Measurements from ENCODE around the gene PSMD10.
A peak's percentile ranks its signal among the peaks of the same experiment; 100 is the strongest.

Gene PSMD10

DNA sequence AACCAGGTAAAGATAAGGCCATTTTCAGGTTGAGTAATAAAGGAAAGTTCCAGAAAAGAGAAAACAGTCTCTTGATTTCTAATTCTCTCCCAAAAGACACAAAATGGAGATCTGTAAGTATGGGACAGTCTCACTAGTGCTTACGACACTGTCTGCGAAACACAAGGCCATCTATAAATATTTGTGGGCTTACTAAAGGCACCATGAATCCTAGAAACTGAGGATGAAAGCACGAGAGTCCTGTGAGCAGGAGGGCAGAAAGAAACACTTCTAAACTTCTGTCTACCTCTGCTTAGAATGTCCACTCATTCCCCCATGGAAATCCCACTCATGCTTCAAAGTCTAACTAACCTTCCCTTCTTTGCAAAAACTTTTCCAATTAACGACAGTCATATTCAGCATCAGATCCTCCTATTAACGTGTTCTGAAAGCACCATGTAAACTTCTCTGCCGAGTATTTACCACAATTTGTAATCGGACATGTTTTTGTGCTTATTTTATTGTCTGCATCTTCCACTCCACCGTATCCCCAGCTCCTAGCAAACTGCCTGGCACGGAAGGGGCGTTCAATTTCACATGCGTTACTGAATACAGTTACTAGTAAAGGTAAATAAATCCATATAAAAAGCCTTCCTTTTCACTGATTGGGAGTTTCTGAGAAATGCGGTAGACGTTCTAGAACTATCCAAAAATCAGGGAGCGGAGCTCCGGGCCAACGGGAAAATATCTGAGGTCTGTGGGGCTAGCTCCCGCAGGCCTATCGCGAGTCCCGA is 665 bp downstream of the PSMD10 start:
- no peaks in the 10 kb centered on the region for H3K9me2 ChIP-seq (replicated peaks; ENCODE audit: control insufficient read depth, low read length)
- TF ChIP-seq EZH2phosphoT487 (IDR thresholded peaks at IDR 0.05; ENCODE audit: borderline replicate concordance, low read length): no peak
- TF ChIP-seq CTCF (IDR thresholded peaks at IDR 0.05; ENCODE audit: low read depth, low read length, poor library complexity, severe bottlenecking): no peak
- H3K4me1 ChIP-seq (ENCODE audit: control insufficient read depth, low read length): peaks cover 8% of the 10 kb centered on the region; the same call in 1 of the 2 replicates
- H3K27me3 ChIP-seq (ENCODE audit: control insufficient read depth, low read length): no peaks in the 10 kb centered on the region
- H3K36me3 ChIP-seq (ENCODE audit: control insufficient read depth, low read length): peaks cover 20% of the 10 kb centered on the region
- H3K79me2 ChIP-seq (ENCODE audit: control insufficient read depth, low read length): peaks cover 27% of the 10 kb centered on the region
- H3K9me3 ChIP-seq (ENCODE audit: control insufficient read depth, insufficient read depth, low read length): no peaks in the 10 kb centered on the region
- H3F3A ChIP-seq (ENCODE audit: control insufficient read depth, insufficient read depth): no peaks in the 10 kb centered on the region
- H3K4me3 ChIP-seq (ENCODE audit: low read length): peak overlapping the region; percentile 92
- no peaks in the 10 kb centered on the region for H4K20me1 ChIP-seq (ENCODE audit: control insufficient read depth, insufficient read depth, low read depth, low read length)
- peak overlapping the region; percentile 79 for H3K4me2 ChIP-seq (ENCODE audit: low read length)
- peak overlapping the region; percentile 54 for H3K27ac ChIP-seq (ENCODE audit: low read depth, low read length)

GRCh38 chrX:108088511-108088910 is 2.8 kb downstream of the PSMD10 start:
- no peaks in the 10 kb centered on the region for H4K20me1 ChIP-seq (ENCODE audit: control insufficient read depth, insufficient read depth, low read depth, low read length)
- H3K36me3 ChIP-seq (ENCODE audit: control insufficient read depth, low read length): peaks cover 23% of the 10 kb centered on the region
- H3K79me2 ChIP-seq (ENCODE audit: control insufficient read depth, low read length): peaks cover 27% of the 10 kb centered on the region
- no peak for TF ChIP-seq CTCF (IDR thresholded peaks at IDR 0.05; ENCODE audit: low read depth, low read length, poor library complexity, severe bottlenecking)
- no peaks in the 10 kb centered on the region for H3K27me3 ChIP-seq (ENCODE audit: control insufficient read depth, low read length)
- H3K9me3 ChIP-seq (ENCODE audit: control insufficient read depth, insufficient read depth, low read length): no peaks in the 10 kb centered on the region
- H3K27ac ChIP-seq (ENCODE audit: low read depth, low read length): no peak overlapping the region
- H3K9me2 ChIP-seq (replicated peaks; ENCODE audit: control insufficient read depth, low read length): no peaks in the 10 kb centered on the region
- H3K4me3 ChIP-seq (ENCODE audit: low read length): no peak overlapping the region
- H3K4me2 ChIP-seq (ENCODE audit: low read length): no peak overlapping the region
- no peaks in the 10 kb centered on the region for H3F3A ChIP-seq (ENCODE audit: control insufficient read depth, insufficient read depth)
- peaks cover 8% of the 10 kb centered on the region; the same call in 1 of the 2 replicates for H3K4me1 ChIP-seq (ENCODE audit: control insufficient read depth, low read length)

GRCh38 chrX:108087792-108088191 is 3.5 kb downstream of the PSMD10 start:
- H3K27me3 ChIP-seq (ENCODE audit: control insufficient read depth, low read length): no peaks in the 10 kb centered on the region
- H3K79me2 ChIP-seq (ENCODE audit: control insufficient read depth, low read length): peaks cover 27% of the 10 kb centered on the region
- TF ChIP-seq CTCF (IDR thresholded peaks at IDR 0.05; ENCODE audit: low read depth, low read length, poor library complexity, severe bottlenecking): no peak
- TF ChIP-seq EZH2phosphoT487 (IDR thresholded peaks at IDR 0.05; ENCODE audit: borderline replicate concordance, low read length): no peak
- H3K36me3 ChIP-seq (ENCODE audit: control insufficient read depth, low read length): peaks cover 23% of the 10 kb centered on the region
- no peaks in the 10 kb centered on the region for H4K20me1 ChIP-seq (ENCODE audit: control insufficient read depth, insufficient read depth, low read depth, low read length)
- H3K4me1 ChIP-seq (ENCODE audit: control insufficient read depth, low read length): peaks cover 8% of the 10 kb centered on the region; the same call in 1 of the 2 replicates
- H3K27ac ChIP-seq (ENCODE audit: low read depth, low read length): no peak overlapping the region
- H3K4me2 ChIP-seq (ENCODE audit: low read length): no peak overlapping the region
- no peak overlapping the region for H3K4me3 ChIP-seq (ENCODE audit: low read length)
- no peaks in the 10 kb centered on the region for H3K9me2 ChIP-seq (replicated peaks; ENCODE audit: control insufficient read depth, low read length)
- no peaks in the 10 kb centered on the region for H3K9me3 ChIP-seq (ENCODE audit: control insufficient read depth, insufficient read depth, low read length)
- H3F3A ChIP-seq (ENCODE audit: control insufficient read depth, insufficient read depth): no peaks in the 10 kb centered on the region

All from DOHH2 (cell line).